Endometrial microvascular endothelial cells (primary cell): ENCODE results near the gene RGS6. TPM values are rescaled to one million over a fixed set of nuclear protein-coding genes. Genes with fewer than 3 reads are reported as not detected.
"Not testable (repeated sequence)": the region's sequence is repeated elsewhere in the genome, so short reads cannot be mapped to it uniquely, and the experiment has no call there.

Experiments
- in situ Hi-C: cut with HindIII; loops from 2 replicates; pipeline ENCODE4 v1.10.0; 2017; ENCODE audit warnings: low sequenced_read_pairs, low pct_unique_long_range_greater_than_20kb; ENCODE audit errors: inconsistent ontology term
- total RNA-seq: library from RNA; depleted of rRNA; stranded (reverse); fragments of >200 nt; gene quantifications from one replicate; pipeline ENCODE4 v1.2.3, GENCODE V29; 2015; ENCODE audit errors: inconsistent ontology term

RGS6 gene
- total RNA-seq, 1 donor from 2014 or later: not detected

- in situ Hi-C loops: not testable (repeated sequence)
These were observed 9.4 kb downstream of the RGS6 start for GRCh38 chr14:71941616-71942015.

- in situ Hi-C loops: no loop called here
These were observed 10.9 kb downstream of the RGS6 start for GRCh38 chr14:71942904-71943694.

- in situ Hi-C loops: no loop called here
These were observed 11.4 kb downstream of the RGS6 start for GRCh38 chr14:71943695-71944018.

GRCh38 chr14:71947947-71948500, 15.8 kb downstream of the RGS6 start:
- in situ Hi-C loops: no loop called here

GRCh38 chr14:71952381-71953363, 20.4 kb downstream of the RGS6 start:
- in situ Hi-C loops: no loop called here

GRCh38 chr14:71956920-71957563, 24.8 kb downstream of the RGS6 start:
- in situ Hi-C loops: no loop called here

- in situ Hi-C loops: no loop called here
These were observed 26.8 kb downstream of the RGS6 start for GRCh38 chr14:71959055-71959454.

GRCh38 chr14:71960494-71961353, 28.5 kb downstream of the RGS6 start:
- in situ Hi-C loops: no loop called here

GRCh38 chr14:71961972-71962371, 29.7 kb downstream of the RGS6 start:
- in situ Hi-C loops: no loop called here

GRCh38 chr14:71964716-71965115, 32.5 kb downstream of the RGS6 start:
- in situ Hi-C loops: no loop called here

GRCh38 chr14:71966528-71966927, 34.3 kb downstream of the RGS6 start:
- in situ Hi-C loops: no loop called here

GRCh38 chr14:71967704-71968103, 35.5 kb downstream of the RGS6 start:
- in situ Hi-C loops: no loop called here

GRCh38 chr14:71970272-71970671, 38.0 kb downstream of the RGS6 start:
- in situ Hi-C loops: no loop called here

GRCh38 chr14:71985538-71986189, 53.4 kb downstream of the RGS6 start:
- in situ Hi-C loops: no loop called here

- in situ Hi-C loops: no loop called here
These were observed 56.2 kb downstream of the RGS6 start for GRCh38 chr14:71988476-71988875.

- in situ Hi-C loops: no loop called here
These were observed 56.7 kb downstream of the RGS6 start for GRCh38 chr14:71988939-71989338.

- in situ Hi-C loops: no loop called here
These were observed 62.2 kb downstream of the RGS6 start for GRCh38 chr14:71994416-71994815.

- in situ Hi-C loops: no loop called here
These were observed 63.5 kb downstream of the RGS6 start for GRCh38 chr14:71995741-71996140.
